HepG2 (cell line): ENCODE data around the gene COLEC12. TPM values are rescaled to one million over a fixed set of nuclear protein-coding genes. Genes with fewer than 3 reads are reported as not detected.

Source experiments
- ATF7 ChIP-seq, 2 experiments: fragments of 450-650 bp in 1 of 2; sonication (generic) in 1 of 2; formaldehyde crosslinking in 1 of 2; IDR thresholded peaks; 2 replicates each; pipeline versions ENCODE4 v1.4.0 to v1.6.1; 2016 to 2020; ENCODE audit warnings: antibody characterized with exemption in 1 of 2, mild to moderate bottlenecking in 1 of 2, missing genetic modification reagents in 1 of 2
- CREB1 ChIP-seq, 2 experiments: fragments of 450-650 bp in 1 of 2; IDR thresholded peaks; 2 replicates each; pipeline ENCODE4 v1.6.1; 2016 to 2017; ENCODE audit warnings: control low read depth in 1 of 2, mild to moderate bottlenecking in 1 of 2, missing compliant biosample characterization in 1 of 2, missing genetic modification characterization in 1 of 2
- DNMT3B ChIP-seq: conservative IDR thresholded peaks from 2 replicates; pipeline ENCODE4 v1.6.1; 2016; ENCODE audit warnings: missing biosample characterization, control low read depth
- NR3C1 ChIP-seq: sonication (generic); formaldehyde crosslinking; IDR thresholded peaks from 2 replicates; pipeline ENCODE4 v1.4.0; 2020; ENCODE audit warnings: missing genetic modification reagents
- ZNF124 ChIP-seq: sonication (generic); formaldehyde crosslinking; IDR thresholded peaks from 2 replicates; pipeline ENCODE4 v1.4.0; 2020; ENCODE audit warnings: missing genetic modification reagents
- ZNF878 ChIP-seq: sonication (generic); formaldehyde crosslinking; IDR thresholded peaks from 2 replicates; pipeline ENCODE4 v1.8.1; 2023; ENCODE audit warnings: mild to moderate bottlenecking, missing genetic modification reagents, moderate library complexity
- polyA plus RNA-seq, 8 experiments: library from polyadenylated mRNA; depleted of rRNA in 3 of 8; stranded (reverse) in 7 of 8; unstranded in 1 of 8; fragments of >200 nt; fragmentation: Illumina TruSeq in 4 of 8; extraction: Trizol in 4 of 8; gene quantifications; 2 replicates each; pipeline versions ENCODE4 v1.2.1 to v1.2.3, GENCODE V29; 2011 to 2016; ENCODE audit warnings: low read depth in 4 of 8, missing spikeins in 1 of 8, mixed read lengths in 1 of 8; ENCODE audit not compliant: insufficient read depth in 1 of 8
- total RNA-seq, 5 experiments: library from RNA; depleted of rRNA; stranded (reverse); fragments of >200 nt; fragmentation: Illumina TruSeq; extraction: Trizol; gene quantifications; 2 replicates each; pipeline ENCODE4 v1.2.3, GENCODE V29; 2016; ENCODE audit warnings: low read depth in 1 of 5
- TF ChIP-seq, protein P1 (sequence below): sonication (generic); formaldehyde crosslinking; IDR thresholded peaks from 2 replicates; pipeline ENCODE4 v1.9.0; 2021; ENCODE audit warnings: mild to moderate bottlenecking, missing genetic modification reagents
- TF ChIP-seq, protein P2 (sequence below): sonication (generic); formaldehyde crosslinking; IDR thresholded peaks from 2 replicates; pipeline ENCODE4 v1.9.0; 2022; ENCODE audit warnings: missing genetic modification reagents, mild to moderate bottlenecking, borderline replicate concordance
- TF ChIP-seq, protein P3 (sequence below): sonication (generic); formaldehyde crosslinking; IDR thresholded peaks from 2 replicates; pipeline ENCODE4 v1.5.0; 2020; ENCODE audit warnings: missing genetic modification reagents
- TF ChIP-seq, protein P4 (sequence below): sonication (generic); formaldehyde crosslinking; IDR thresholded peaks from 2 replicates; pipeline ENCODE4 v1.8.0; 2023; ENCODE audit warnings: mild to moderate bottlenecking, missing genetic modification reagents

The COLEC12 gene
- total and polyA plus RNA-seq, 2 of the 13 experiments (the other 11 are each of a cell fraction or from before 2014, with no cell fraction given) = 0.02 to 0.11 TPM

DNA sequence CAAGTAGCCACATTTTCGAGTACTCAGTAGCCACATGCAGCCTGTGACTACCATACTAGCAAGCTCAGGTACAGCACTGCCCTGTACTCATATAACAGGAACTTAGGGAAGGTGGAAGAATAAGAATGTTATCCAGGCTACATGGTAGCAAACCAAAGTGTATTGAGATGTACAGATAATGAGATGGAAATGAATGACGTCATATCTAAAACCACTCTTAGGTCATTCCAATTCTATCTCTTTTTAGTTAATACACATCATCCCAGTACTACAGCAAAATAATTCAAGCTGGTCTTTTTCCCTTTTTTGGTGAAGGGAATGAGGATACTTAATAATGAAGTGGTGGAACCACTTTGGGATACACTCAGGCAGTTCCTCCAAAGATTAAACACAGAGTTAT lies 38.7 kb downstream of the COLEC12 start (continued):
- TF ChIP-seq, protein P1, sequence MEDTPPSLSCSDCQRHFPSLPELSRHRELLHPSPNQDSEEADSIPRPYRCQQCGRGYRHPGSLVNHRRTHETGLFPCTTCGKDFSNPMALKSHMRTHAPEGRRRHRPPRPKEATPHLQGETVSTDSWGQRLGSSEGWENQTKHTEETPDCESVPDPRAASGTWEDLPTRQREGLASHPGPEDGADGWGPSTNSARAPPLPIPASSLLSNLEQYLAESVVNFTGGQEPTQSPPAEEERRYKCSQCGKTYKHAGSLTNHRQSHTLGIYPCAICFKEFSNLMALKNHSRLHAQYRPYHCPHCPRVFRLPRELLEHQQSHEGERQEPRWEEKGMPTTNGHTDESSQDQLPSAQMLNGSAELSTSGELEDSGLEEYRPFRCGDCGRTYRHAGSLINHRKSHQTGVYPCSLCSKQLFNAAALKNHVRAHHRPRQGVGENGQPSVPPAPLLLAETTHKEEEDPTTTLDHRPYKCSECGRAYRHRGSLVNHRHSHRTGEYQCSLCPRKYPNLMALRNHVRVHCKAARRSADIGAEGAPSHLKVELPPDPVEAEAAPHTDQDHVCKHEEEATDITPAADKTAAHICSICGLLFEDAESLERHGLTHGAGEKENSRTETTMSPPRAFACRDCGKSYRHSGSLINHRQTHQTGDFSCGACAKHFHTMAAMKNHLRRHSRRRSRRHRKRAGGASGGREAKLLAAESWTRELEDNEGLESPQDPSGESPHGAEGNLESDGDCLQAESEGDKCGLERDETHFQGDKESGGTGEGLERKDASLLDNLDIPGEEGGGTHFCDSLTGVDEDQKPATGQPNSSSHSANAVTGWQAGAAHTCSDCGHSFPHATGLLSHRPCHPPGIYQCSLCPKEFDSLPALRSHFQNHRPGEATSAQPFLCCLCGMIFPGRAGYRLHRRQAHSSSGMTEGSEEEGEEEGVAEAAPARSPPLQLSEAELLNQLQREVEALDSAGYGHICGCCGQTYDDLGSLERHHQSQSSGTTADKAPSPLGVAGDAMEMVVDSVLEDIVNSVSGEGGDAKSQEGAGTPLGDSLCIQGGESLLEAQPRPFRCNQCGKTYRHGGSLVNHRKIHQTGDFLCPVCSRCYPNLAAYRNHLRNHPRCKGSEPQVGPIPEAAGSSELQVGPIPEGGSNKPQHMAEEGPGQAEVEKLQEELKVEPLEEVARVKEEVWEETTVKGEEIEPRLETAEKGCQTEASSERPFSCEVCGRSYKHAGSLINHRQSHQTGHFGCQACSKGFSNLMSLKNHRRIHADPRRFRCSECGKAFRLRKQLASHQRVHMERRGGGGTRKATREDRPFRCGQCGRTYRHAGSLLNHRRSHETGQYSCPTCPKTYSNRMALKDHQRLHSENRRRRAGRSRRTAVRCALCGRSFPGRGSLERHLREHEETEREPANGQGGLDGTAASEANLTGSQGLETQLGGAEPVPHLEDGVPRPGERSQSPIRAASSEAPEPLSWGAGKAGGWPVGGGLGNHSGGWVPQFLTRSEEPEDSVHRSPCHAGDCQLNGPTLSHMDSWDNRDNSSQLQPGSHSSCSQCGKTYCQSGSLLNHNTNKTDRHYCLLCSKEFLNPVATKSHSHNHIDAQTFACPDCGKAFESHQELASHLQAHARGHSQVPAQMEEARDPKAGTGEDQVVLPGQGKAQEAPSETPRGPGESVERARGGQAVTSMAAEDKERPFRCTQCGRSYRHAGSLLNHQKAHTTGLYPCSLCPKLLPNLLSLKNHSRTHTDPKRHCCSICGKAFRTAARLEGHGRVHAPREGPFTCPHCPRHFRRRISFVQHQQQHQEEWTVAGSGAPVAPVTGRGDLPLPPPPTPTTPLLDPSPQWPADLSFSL (CRISPR knock-in tag) = no peak
- TF ChIP-seq, protein P2, sequence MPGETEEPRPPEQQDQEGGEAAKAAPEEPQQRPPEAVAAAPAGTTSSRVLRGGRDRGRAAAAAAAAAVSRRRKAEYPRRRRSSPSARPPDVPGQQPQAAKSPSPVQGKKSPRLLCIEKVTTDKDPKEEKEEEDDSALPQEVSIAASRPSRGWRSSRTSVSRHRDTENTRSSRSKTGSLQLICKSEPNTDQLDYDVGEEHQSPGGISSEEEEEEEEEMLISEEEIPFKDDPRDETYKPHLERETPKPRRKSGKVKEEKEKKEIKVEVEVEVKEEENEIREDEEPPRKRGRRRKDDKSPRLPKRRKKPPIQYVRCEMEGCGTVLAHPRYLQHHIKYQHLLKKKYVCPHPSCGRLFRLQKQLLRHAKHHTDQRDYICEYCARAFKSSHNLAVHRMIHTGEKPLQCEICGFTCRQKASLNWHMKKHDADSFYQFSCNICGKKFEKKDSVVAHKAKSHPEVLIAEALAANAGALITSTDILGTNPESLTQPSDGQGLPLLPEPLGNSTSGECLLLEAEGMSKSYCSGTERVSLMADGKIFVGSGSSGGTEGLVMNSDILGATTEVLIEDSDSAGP (CRISPR knock-in tag) = no peak
- TF ChIP-seq ZNF878 (CRISPR knock-in tag) (no peak), NR3C1 (CRISPR knock-in tag) (no peak), DNMT3B (no peak), ATF7 (IDR thresholded peaks at IDR 0.05) (peak; percentile 88), ATF7 (CRISPR knock-in tag; IDR thresholded peaks at IDR 0.05) (no peak), ZNF124 (CRISPR knock-in tag) (no peak), CREB1 (IDR thresholded peaks at IDR 0.05) (peak; percentile 50), CREB1 (CRISPR knock-in tag; IDR thresholded peaks at IDR 0.05) (no peak)
- TF ChIP-seq, protein P3, sequence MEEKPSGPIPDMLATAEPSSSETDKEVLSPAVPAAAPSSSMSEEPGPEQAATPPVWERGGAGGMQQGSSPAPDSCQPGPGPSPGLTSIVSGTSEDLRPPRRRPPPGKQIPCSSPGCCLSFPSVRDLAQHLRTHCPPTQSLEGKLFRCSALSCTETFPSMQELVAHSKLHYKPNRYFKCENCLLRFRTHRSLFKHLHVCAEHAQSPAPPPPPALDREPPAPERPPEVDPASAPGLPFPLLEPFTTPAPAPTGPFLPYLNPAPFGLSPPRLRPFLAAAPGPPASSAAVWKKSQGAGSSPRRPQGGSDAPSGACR (CRISPR knock-in tag) = no peak
- TF ChIP-seq, protein P4, sequence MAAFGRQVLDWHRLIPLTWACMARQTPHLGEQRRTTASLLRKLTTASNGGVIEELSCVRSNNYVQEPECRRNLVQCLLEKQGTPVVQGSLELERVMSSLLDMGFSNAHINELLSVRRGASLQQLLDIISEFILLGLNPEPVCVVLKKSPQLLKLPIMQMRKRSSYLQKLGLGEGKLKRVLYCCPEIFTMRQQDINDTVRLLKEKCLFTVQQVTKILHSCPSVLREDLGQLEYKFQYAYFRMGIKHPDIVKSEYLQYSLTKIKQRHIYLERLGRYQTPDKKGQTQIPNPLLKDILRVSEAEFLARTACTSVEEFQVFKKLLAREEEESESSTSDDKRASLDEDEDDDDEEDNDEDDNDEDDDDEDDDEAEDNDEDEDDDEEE (CRISPR knock-in tag) = no peak
